ENCODE data around the gene ALDH3A1.
"Not testable (repeated sequence)": the region's sequence is repeated elsewhere in the genome, so short reads cannot be mapped to it uniquely, and the experiment has no call there.

ALDH3A1 gene

DNA sequence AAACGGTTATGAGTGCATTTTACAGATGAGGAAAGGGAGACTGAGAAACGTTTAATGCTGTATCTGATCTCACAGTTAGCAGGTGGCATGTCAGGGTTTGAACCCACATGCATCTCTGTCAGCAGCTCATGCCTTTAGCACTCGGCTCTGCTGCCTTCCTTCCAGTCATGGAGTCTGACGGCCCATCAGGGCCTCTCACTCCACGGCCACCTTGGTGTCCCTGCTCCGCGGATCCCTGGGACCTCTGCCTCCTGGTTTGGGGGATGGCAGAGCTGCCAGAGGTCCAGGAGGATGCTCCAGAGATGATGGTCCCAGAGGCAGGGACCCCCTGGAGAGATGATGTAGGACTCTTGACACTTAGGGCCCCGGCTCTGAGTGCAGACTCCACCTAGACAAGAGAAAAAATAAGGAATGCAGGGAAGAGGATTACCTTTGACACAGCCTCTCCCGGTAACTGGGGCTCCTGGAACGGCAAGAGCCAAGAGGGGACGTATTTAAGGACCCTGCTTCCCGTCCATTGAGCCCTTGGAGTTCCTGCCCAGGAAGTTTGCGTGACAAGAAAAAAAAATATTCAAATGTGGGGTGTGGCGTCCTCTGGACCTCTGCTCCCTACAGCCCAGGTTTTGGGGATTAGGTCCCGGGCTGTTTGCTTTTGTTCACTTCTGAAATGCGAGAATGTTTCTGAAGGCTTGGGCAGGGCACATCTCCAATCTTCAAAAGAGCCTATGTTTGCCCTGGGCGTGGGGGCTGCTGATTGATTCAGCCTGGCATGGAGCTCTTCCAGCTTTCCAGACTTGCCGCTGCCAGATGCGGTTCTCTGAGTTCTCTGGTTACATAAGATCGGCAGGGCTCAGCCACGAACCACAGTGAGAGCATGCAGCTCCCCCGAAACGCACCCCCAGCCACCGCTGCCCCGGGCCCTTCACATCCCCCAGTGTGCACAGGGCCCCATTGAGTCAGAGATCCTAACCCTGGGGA lies at the start of gene ALDH3A1:
ALDH3A1 (minus strand) TSS at position 470 of the 978 bp plus-strand sequence. CDS start 3,169 bp downstream, outside the sequence.
- DNase-seq, result no peak

DNA sequence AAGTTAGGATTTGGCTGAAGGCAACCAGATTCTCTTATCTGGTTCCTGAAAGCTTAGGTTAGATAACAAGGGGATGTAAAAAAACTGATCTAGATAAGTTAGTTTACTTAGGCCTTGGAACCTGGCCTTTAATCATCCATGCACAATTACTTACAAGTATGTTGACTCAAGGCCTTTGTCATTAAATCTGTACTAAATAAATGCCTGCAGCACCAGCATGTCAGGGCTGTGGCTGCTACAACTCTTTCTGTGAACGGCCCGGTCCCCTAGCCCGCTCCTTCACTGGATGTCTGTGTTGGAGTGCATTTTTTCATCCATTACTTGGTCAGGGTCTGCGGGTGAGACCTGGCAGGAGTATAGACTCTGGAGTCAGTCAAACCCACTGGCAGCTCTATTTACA lies 48.4 kb upstream of the ALDH3A1 start:
- DNase-seq, result no peak

DNA sequence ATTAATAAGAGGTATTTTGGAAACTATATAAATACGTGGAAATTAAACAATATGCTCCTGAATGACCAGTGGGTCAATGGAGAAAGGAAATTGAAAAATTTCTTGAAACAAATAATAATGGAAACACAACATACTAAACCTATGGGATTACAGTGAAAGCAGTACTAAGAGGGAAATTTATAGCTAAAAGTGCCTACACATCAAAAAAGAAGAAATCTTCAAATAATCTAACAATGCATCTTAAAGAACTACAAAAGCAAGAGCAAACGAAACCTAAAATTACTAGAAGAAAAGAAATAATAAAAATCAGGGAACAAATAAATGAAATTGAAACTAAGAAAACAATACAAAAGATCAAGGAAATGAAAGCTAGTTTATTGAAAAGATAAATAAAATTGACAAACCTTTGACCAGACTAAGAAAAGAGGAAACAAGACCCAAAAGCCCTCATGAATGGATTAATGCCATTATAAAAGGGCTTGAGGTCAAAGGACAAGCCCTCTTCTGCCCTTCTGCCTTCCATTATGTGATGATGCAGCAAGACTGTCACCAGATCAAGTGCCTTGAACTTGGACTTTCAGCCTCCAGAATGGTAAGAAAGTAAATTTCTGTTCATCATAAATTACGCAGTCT lies 43.9 kb upstream of the ALDH3A1 start:
- DNase-seq, result no peak

DNA sequence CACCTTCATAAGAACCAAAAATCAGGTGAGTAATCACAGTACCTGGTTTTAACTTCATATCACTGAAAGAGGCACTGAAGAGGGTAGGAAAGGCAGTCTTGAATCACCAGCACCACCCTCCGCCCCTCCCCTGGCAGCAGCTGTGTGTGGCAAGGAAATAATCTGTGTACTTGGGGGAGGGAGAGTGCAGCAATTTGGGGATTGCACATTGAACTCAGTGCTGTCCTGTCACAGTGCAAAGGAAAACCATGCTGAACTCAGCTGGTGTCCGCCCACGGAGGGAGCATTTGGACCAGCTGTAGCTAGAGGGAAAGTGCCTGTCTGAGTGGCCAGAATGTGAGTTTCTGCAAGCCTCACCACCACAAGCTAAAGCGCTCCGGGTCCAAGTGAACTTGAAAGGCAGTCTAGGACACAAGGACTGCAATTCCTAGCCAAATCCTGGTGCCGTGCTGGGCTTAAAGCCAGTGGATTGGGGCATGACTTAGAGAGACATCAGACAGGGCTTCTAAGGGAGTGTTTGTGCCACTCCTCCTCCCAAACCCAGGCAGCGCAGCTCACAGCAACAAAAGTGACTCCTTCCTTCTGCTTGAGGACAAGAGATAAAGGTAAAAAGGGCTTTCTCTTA lies 39.7 kb upstream of the ALDH3A1 start:
- DNase-seq, result no peak

DNA sequence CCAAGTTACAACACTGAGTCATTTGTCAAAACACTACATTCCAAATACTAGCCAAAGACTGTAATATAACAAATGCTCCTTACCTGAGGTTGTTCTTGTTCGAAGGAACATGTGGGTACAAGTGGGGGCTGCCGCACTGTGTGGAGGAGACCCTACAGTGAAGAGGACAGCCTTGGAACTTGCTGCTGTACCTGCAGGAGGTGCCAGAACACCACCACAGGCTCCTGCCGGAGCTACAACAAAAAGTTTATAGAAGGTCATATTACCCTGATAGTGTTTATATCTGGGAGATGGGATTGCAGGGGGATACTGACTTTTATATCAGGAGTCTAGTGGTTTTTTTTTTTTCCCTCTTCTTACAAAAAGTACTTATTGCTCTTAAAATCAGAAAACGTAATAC lies 37.8 kb upstream of the ALDH3A1 start:
- DNase-seq, result no peak

DNA sequence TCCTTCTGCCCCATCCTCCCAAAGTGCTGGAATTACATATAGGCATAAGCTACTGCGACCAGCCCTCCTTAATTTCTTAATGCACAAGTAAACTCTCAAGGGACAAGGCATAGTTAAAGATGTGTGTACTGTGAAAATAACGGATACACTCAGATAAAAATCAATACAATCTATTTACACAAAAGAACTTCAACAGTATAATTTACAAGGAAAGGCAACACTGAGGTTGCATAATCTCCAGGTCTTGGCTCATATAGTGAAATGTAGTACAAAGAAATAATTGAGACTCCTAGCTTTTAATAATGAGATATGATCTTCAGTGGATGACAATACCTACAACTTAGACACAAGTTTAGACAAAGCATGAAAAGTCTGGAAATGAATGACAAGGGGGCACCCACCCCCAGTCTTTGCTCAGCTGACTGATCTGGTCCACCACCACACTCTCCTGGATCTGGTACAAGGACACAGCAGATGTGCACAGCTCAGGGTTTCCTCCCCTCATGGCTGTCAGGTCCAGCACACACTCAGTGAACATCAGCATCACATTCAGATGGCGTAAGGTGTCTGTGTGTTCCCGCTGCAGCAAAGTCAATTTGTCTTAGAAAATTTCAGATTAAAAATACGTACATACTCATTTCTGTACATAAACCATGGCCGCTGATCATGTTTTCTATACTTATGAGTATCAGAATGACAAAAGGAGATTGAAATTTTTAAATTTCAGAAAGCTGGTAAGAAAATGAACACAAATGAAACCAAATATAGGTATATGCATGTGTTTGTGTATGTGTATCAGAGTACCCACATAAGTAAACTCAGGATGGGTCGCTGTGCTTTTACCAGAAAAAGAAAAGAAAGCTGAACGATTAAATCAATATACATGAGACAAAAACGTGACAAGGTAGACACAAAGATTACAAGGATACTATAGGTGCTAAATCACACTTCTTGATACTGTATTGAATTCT lies 33.7 kb upstream of the ALDH3A1 start:
- no peak for DNase-seq

DNA sequence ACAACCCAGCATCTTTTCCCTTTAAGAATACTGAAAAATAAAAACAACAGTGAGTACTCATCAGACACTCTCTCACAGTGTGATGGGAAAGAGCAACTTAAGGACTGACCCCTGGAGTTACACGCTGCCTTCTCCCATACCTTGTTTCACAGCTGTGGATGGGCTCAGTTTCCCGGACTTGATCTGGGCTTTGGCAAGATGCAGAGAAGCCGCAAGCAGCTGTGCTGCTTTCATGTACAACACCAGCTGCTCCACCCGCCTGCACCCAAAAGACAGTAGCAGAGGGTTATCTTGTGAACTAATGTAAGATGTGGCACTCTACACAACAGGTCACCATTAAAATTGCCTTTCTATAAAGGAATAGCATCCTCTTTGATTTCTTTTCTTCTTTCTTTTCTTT lies 32.7 kb upstream of the ALDH3A1 start:
- no peak for DNase-seq

DNA sequence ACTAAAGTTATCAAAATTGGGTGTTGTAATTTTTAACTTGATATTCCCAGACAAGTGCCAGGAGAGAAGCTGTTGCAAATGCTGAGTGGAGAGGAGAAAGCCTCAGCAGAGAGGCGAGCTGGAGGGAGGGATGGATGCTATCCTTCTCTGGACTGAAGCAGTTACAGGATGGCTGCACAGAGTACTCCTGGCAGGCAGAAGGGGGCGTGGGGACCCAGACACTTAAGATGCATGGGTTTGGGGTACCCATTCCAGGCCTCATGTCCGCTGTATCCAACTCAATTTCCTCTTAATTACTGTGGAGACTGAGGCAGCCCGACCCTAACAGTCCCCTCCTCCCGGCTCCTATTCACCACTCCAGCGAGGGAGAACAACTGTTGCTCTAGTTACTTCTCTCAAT lies 25.4 kb upstream of the ALDH3A1 start:
- DNase-seq, result no peak

DNA sequence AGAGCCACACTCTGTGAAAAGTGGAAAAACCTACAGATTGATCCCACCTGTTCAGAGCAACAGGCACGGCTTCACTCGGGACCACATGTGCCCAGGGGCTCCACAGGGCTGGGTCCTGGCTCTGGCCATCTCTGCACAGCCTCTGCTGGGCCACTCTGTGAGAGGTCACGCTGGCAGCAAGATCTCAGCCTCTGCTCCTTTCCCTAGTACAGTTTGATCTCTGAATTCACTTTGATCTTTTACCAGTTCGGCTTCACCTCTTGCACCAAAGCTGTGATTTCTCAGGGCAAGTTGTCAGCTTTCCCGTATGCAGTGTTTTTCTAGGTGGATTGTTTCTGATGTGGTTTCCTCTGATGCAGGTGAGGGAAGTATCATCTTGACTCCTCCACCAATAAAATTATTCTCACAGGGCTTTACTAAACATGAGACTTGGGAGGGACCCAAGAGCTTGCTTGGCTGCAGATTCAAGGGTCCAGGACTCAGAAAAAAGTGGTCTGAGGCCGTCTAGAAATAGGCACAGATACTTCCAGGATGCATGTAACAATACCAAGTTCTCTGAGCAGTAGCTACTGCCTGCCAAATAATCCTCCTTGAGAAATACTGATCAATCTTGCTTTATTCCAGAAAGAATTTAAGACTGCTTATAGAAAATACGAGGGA lies 24.0 kb upstream of the ALDH3A1 start:
- DNase-seq, result peak; percentile 40

DNA sequence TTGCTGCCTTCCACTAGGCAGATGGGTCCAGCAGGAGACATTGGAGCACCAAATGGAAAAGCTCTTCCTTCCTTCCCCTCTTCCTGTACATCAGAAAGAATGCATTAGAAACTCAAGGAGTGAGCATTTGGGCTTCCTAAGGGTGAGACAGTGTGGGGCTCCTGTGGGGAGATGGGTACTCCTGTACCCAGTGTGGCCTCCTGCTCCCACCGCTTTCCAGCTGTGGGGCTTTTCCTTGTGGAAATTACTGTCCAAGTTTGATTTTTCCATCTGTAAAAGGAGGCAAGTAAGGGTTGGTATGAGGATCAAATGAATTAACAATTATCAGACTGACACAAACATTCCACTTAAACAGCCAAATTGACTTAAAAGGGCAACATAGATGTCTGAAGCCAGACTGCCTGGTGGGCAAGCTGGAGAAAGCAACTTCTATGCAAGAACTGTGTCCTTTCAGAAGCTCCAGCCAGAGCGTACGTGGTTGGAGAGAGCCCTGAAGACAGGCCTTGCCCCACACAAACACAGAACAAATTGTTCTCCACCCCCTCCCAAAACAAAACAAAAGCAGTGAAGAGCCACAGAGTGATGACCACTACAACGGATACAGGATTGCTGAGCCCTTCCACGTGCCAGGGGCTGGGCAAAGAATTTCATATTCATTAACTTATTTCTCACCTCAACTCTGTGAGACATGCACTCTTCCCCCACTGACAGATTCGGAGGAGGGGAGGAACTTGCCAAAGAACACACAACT lies 23.1 kb upstream of the ALDH3A1 start:
- DNase-seq, result no peak

DNA sequence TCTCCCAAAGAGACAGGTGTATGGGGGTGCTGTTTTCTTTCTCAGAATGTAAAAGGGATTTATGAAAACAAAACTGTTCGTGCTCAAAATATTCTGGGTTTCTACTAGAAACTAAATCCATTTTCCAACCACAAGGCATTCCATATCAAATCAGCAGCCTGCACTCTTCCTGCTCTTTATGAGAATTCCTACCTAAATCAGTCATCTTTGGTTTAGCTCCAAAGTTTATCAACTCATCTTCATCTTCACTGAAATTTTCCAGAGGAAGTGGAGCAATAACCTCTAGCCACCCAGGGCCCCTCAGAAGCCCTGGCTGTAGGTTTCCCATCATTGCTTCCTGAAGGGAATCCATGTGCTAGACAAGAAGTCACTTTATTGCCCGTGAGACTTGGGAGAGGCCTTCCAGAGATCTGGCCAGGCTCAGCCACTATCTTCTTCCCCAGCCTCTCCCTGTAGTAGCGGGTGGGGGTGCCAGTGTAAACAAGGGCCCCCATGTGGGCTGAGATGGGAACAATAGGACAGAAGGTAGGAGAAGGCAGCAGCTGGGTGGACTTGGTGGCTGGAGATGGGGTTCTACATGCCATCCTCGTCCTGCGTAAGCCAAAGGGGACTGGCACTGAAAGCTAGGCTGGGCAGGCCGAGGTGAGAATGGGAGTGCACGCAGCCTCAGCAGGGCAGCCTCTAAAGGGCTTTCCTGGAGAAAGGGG lies 22.0 kb upstream of the ALDH3A1 start:
- DNase-seq, result no peak

DNA sequence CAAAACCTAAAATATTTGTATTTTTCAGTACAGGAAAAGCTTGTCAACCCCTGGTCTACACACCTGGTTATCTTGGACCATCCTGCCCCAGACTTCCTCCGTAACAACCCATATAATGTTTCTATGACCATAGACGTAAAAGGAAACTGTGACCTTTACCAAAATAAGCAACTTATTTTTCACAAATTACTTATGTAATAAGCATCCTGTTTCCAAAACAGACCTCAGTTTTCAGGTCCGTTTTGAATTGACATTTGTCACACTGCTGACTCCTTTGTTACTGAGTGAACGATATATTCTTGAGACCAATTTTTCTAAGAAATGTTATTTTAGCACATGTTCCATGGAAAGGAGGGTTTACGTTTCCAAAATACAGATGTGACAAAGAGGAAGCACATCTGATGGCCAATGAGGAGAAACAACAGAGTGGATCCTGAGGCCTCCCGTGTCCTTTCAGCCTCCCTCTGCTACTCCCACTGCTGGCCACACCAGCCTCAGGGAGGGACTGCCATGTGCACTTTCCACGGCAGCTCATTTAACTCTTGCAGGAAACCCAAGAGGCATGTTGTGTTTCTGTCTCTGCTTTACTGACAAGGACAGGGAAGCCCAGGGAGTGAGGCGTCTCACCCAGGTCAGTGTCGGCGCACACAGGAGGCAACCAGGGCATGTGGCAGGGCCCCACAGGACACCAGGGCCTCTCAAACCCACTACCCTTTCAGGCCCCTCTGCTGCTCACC lies 20.1 kb upstream of the ALDH3A1 start:
- no peak for DNase-seq

DNA sequence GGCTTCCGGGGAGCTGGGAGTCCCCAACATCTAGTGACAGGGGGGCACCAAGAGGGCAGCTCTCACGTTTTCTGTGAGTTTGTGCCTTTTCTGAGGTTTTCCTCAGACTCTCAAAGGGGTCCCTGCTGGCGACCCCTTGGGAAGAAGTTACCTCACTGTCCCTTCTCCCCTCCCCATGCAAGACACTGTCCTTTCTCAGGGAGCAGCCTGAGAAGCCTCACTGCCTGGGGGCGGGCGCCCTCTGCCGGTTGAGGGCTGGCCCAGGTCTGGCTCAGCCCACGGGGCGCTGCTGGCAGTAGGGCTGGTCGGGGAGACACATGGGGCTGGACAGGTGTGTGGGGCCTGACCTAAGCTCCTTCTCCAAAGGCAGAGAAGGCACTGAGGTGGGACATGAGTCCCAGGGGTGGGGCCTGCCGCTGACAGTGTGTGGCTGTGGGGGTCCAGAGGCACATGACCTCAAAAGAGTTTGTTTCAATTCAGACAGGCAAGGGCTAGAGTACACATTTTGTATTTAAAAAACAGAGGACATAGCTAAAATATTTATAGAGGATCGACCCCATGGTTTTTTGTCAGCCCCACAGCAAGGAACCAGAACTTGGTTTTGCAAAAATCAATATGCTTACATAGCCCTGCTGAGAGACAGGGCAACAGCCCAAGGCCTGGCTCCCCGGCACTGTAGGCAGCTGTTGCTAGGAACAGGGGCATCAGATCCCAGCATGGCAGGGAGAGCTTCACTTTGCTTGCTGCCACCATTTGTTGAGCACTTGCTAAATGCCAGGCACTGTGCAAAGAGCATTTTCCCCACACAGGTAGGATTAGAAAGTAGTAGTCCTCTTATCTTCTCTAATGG lies 18.5 kb upstream of the ALDH3A1 start:
- DNase-seq, result peak; percentile 65

DNA sequence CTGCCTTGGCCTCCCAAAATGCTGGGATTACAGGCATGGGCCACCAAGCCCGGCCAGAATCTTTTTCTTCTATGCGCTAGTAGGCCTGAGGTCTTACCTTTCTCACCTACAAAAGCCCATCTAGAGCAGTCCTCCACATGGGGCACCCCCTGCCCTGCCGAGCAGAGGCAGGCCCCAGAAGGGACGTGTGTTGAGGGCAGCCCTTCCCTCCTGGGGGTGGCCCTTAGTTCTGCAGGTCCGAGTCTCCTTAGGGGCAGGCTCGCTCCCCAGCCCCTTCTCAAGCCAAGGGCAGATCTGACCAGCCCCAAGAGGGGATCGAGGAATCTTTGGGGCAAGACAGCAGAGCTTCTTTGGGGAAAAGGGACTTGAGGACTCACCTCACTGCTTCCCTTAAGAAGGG lies 17.9 kb upstream of the ALDH3A1 start:
- no peak for DNase-seq

DNA sequence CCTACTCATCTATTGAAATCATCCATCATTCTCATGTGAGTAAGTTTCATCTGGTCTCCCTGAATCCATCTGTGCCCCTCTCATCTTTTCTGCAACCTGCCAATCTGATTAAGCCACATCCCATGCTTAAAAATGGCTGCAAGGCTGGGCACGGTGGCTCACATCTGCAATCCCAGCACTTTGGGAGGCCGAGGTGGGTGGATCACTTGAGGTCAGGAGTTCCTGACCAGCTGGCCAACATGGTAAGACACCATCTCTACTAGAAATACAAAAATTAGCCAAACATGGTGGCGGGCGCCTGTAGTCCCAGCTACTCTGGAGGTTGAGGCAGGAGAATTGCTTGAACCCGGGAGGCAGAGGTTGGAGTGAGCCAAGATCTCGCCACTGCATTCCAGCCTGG lies 15.9 kb upstream of the ALDH3A1 start:
- not testable (repeated sequence) for DNase-seq

DNA sequence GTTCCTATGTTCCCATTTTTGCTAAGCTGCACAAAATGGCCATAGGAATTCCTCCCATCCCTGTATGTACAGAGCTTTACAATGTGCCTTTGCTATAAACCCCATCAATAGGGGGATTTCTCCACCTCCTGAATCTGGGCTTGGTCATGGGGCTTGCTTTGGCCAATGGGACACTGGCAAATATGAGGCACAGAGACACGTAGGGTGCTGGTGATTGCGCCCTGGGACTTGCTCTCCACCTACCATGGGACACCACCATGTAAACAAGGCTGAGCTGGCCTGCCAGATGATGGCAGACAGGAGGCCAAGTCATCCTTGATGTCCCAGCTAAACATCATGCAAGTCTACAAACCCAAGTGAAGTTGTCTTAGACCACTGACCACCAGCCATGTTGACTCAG lies 15.3 kb upstream of the ALDH3A1 start:
- no peak for DNase-seq

DNA sequence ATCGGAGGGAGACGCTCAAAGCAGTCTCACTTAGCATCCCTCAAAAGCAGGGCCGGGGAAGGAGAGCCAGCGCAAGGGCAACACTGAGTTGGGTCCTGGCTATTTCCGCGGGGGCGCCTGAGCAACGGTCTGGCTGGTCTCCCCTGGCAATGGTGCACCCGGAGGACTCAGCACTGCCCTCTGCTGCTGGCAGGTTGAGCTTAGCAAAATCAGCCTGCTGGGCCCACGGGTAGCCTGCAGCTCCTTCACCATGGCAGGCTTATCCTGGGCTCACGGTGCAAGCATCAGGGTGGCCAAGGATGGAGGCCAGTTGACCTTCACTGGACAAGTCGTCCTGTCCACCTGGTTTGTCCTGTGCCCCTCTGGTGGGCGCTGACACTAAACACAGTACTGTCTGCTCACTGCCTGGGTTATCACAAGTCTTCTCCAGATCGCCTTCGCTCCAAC lies 14.4 kb upstream of the ALDH3A1 start:
- DNase-seq, result peak; percentile 52

DNA sequence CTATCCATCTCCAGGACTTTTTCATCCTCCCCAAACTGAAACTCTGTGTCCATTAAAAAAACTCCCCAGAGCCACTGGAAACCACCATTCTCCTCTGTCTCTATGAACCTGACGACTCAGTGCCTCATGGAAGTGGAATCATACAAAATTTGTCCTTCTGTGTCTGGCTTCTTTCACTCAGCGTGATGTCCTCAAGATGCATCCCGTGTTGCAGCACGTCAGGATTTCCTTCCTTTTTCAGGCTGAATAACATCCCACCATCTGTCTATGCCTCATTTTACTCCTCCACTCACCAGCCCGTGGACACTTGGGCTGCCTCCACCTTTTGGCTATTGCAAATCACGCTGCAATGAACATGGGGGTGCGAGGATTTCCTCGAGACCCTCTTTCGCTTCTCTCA lies 12.6 kb upstream of the ALDH3A1 start:
- DNase-seq, result no peak
